ELR (cell line): ENCODE results near the gene SEC22C.
"Not testable (repeated sequence)": the region's sequence is repeated elsewhere in the genome, so short reads cannot be mapped to it uniquely, and the experiment has no call there.

Experiments
- DNase-seq: peaks from one replicate; pipeline ENCODE4 v3.0.0-alpha.2; 2015; ENCODE audit warnings: low read depth

Gene SEC22C

GRCh38 chr3:42581709-42582473, at the start of gene SEC22C:
SEC22C (minus strand) TSS chr3:42581967; CDS start chr3:42569046, 12,921 bp downstream.
- DNase-seq, result peak; percentile 95

GRCh38 chr3:42613462-42613861, 31.7 kb upstream of the SEC22C start:
- DNase-seq, result peak; percentile 37

- DNase-seq, result no peak
Observed at GRCh38 chr3:42612928-42613327, 31.2 kb upstream of the SEC22C start.

GRCh38 chr3:42612217-42612616, 30.4 kb upstream of the SEC22C start:
- DNase-seq, result no peak

- no peak for DNase-seq
Observed at GRCh38 chr3:42610976-42611375, 29.2 kb upstream of the SEC22C start.

- DNase-seq, result no peak
Observed at GRCh38 chr3:42608581-42608980, 26.8 kb upstream of the SEC22C start.

GRCh38 chr3:42605546-42606173, 23.9 kb upstream of the SEC22C start:
- no peak for DNase-seq

- no peak for DNase-seq
Observed at GRCh38 chr3:42602961-42603360, 21.2 kb upstream of the SEC22C start.

GRCh38 chr3:42601896-42602581, 20.3 kb upstream of the SEC22C start:
- peak; percentile 32 for DNase-seq

GRCh38 chr3:42600958-42601675, 19.4 kb upstream of the SEC22C start:
- peak; percentile 86 for DNase-seq

GRCh38 chr3:42600111-42600957, 18.6 kb upstream of the SEC22C start, which contains the start of gene NKTR:
NKTR (plus strand) TSS chr3:42600686; CDS start chr3:42601007, 321 bp downstream.
- DNase-seq, result peak; percentile 98

- DNase-seq, result not testable (repeated sequence)
Observed at GRCh38 chr3:42597098-42597497, 15.3 kb upstream of the SEC22C start.

- DNase-seq, result no peak
Observed at GRCh38 chr3:42595682-42596081, 13.9 kb upstream of the SEC22C start.

- DNase-seq, result no peak
Observed at GRCh38 chr3:42593635-42594034, 11.9 kb upstream of the SEC22C start.

- DNase-seq, result no peak
Observed at GRCh38 chr3:42591811-42592210, 10.0 kb upstream of the SEC22C start.

- peak; percentile 29 for DNase-seq
Observed at GRCh38 chr3:42590989-42591756, 9.4 kb upstream of the SEC22C start.

- no peak for DNase-seq
Observed at GRCh38 chr3:42589382-42590109, 7.8 kb upstream of the SEC22C start.

GRCh38 chr3:42588625-42589024, 6.9 kb upstream of the SEC22C start:
- DNase-seq, result no peak

- no peak for DNase-seq
Observed at GRCh38 chr3:42582474-42583070, 805 bp upstream of the SEC22C start.

- no peak for DNase-seq
Observed at GRCh38 chr3:42581400-42581708, 413 bp downstream of the SEC22C start.
